Endothelial cell (in vitro differentiated cells): ENCODE results near the gene PIGQ. TPM values are rescaled to one million over a fixed set of nuclear protein-coding genes. Genes with fewer than 3 reads are reported as not detected.
"Not testable (repeated sequence)": the region's sequence is repeated elsewhere in the genome, so short reads cannot be mapped to it uniquely, and the experiment has no call there.

Experiments
- DNase-seq: peaks from one replicate; pipeline ENCODE4 v3.0.0; 2021; ENCODE audit warnings: low spot score
- H3K27ac Mint-ChIP-seq: one replicate; pipeline ENCODE4 v1.8.0; 2021; ENCODE audit warnings: mixed read lengths, inconsistent platforms; ENCODE audit not compliant: unreplicated experiment
- H3K27me3 Mint-ChIP-seq: one replicate; pipeline ENCODE4 v1.8.0; 2021; ENCODE audit warnings: mild to moderate bottlenecking, moderate library complexity, mixed read lengths, inconsistent platforms; ENCODE audit not compliant: unreplicated experiment
- H3K36me3 Mint-ChIP-seq: one replicate; pipeline ENCODE4 v1.8.0; 2021; ENCODE audit warnings: mild to moderate bottlenecking, low read depth, mixed read lengths, inconsistent platforms; ENCODE audit not compliant: unreplicated experiment
- H3K4me1 Mint-ChIP-seq: one replicate; pipeline ENCODE4 v1.8.0; 2021; ENCODE audit warnings: mild to moderate bottlenecking, mixed read lengths, inconsistent platforms; ENCODE audit not compliant: unreplicated experiment
- H3K4me3 Mint-ChIP-seq: one replicate; pipeline ENCODE4 v1.8.0; 2021; ENCODE audit warnings: mild to moderate bottlenecking, mixed read lengths, inconsistent platforms; ENCODE audit not compliant: unreplicated experiment
- H3K9me3 Mint-ChIP-seq: one replicate; pipeline ENCODE4 v1.8.0; 2021; ENCODE audit warnings: mixed read lengths, inconsistent platforms; ENCODE audit not compliant: unreplicated experiment
- total RNA-seq: library from RNA; stranded (reverse); fragmentation: NEBNext Ultra II Directional; extraction: Animal tissue kit (Norgen Biotek cat#: 25700); gene quantifications from one replicate; pipeline ENCODE4 v1.2.1, GENCODE V29; 2021; ENCODE audit not compliant: unreplicated experiment
- TF ChIP-seq, protein P1 (sequence below): fragments of 200-600 bp; sonication (generic); IDR thresholded peaks from one replicate; pipeline ENCODE4 v1.5.0; 2021; ENCODE audit warnings: antibody characterized with exemption; ENCODE audit not compliant: unreplicated experiment

Gene PIGQ
- total RNA-seq, 1 donor from 2014 or later = 38.4 TPM

GRCh38 chr16:595094-595528 is 25.3 kb downstream of the PIGQ start:
- peaks cover 8% of the 10 kb centered on the region for H3K4me1 Mint-ChIP-seq
- no peak overlapping the region for H3K4me3 Mint-ChIP-seq
- H3K9me3 Mint-ChIP-seq = no peaks in the 10 kb centered on the region
- DNase-seq = no peak
- peaks cover 17% of the 10 kb centered on the region for H3K27me3 Mint-ChIP-seq
- H3K36me3 Mint-ChIP-seq = peaks cover 24% of the 10 kb centered on the region
- no peak overlapping the region for H3K27ac Mint-ChIP-seq
- TF ChIP-seq, protein P1, sequence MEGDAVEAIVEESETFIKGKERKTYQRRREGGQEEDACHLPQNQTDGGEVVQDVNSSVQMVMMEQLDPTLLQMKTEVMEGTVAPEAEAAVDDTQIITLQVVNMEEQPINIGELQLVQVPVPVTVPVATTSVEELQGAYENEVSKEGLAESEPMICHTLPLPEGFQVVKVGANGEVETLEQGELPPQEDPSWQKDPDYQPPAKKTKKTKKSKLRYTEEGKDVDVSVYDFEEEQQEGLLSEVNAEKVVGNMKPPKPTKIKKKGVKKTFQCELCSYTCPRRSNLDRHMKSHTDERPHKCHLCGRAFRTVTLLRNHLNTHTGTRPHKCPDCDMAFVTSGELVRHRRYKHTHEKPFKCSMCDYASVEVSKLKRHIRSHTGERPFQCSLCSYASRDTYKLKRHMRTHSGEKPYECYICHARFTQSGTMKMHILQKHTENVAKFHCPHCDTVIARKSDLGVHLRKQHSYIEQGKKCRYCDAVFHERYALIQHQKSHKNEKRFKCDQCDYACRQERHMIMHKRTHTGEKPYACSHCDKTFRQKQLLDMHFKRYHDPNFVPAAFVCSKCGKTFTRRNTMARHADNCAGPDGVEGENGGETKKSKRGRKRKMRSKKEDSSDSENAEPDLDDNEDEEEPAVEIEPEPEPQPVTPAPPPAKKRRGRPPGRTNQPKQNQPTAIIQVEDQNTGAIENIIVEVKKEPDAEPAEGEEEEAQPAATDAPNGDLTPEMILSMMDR = no peak

- Mint-ChIP-seq H3K4me1 (peaks cover 2% of the 10 kb centered on the region), H3K9me3 (no peaks in the 10 kb centered on the region), H3K4me3 (no peak overlapping the region), H3K27ac (no peak overlapping the region), H3K27me3 (peaks cover 10% of the 10 kb centered on the region), H3K36me3 (peaks cover 17% of the 10 kb centered on the region)
- no peak for DNase-seq
- TF ChIP-seq, protein P1 = no peak
These were observed 26.4 kb downstream of the PIGQ start for GRCh38 chr16:595942-596735.

- Mint-ChIP-seq H3K27me3 (peaks cover 10% of the 10 kb centered on the region), H3K9me3 (no peaks in the 10 kb centered on the region), H3K4me3 (no peak overlapping the region), H3K27ac (no peak overlapping the region), H3K4me1 (no peaks in the 10 kb centered on the region), H3K36me3 (peaks cover 15% of the 10 kb centered on the region)
- DNase-seq = no peak
- TF ChIP-seq, protein P1 = no peak
These were observed 26.9 kb downstream of the PIGQ start for GRCh38 chr16:596736-597060.

GRCh38 chr16:597655-598054 is 27.9 kb downstream of the PIGQ start:
- peaks cover 14% of the 10 kb centered on the region for H3K36me3 Mint-ChIP-seq
- not testable (repeated sequence) for H3K4me1 Mint-ChIP-seq, H3K9me3 Mint-ChIP-seq, H3K4me3 Mint-ChIP-seq, H3K27ac Mint-ChIP-seq, DNase-seq, H3K27me3 Mint-ChIP-seq

DNA sequence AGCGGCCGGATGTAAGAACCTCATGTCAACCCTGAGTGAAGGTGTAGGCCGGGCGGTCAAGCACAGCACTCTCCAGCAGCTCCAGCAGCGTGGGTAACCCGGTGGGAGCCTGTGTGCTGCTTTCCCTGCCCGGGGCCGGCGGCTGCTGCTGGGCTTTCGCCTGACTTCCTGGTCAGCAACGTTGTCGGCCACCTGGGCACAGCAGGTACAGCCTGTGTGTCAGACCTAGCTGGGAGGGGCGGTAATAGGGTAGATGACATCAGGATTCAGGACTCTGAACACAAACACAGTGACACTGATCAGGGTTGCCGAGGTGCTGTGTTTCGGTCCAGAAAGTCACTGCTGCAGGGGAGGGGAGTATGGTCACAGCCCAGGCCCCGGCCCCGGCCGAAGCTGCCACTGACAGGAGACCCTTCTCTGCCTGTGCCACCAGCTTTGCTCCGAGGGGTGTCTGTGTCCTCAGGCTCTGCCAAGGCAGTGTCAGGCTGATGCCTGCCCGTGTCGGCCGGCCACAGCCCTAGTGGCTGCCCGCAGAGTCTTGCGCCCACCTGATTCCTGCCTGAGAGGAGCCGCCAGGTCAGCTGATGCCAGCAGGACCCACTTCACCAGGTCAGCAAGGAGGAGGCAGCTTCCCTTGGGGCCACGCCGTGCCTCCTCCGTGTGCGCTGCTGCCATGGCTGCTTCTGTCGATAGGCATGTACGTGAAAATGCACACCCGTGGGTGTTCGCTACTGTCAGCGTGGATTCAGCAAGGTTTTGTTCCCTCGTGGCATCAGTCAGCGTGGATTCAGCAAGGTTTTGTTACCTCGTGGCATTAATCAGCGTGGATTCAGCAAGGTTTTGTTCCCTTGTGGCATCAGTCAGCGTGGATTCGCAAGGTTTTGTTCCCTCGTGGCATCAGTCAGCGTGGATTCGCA is 29.3 kb downstream of the PIGQ start:
- DNase-seq = no peak
- TF ChIP-seq, protein P1 = no peak
- H3K36me3 Mint-ChIP-seq = peaks cover 3% of the 10 kb centered on the region
- H3K4me1 Mint-ChIP-seq = no peaks in the 10 kb centered on the region
- H3K27me3 Mint-ChIP-seq = peaks cover 5% of the 10 kb centered on the region
- H3K4me3 Mint-ChIP-seq = no peak overlapping the region
- no peaks in the 10 kb centered on the region for H3K9me3 Mint-ChIP-seq
- H3K27ac Mint-ChIP-seq = no peak overlapping the region
